HG02981 (cell line): Measurements from ENCODE around the gene PLD4.
"Not testable (repeated sequence)": the region's sequence is repeated elsewhere in the genome, so short reads cannot be mapped to it uniquely, and the experiment has no call there.

Source experiments
- ATAC-seq: cut with Tn5 transposase; IDR thresholded peaks from one replicate; pipeline ENCODE4 v1.9.1; 2021; ENCODE audit warnings: mild to moderate bottlenecking, moderate library complexity; ENCODE audit not compliant: unreplicated experiment

The PLD4 gene

GRCh38 chr14:104924421-104925213 is at the start of gene PLD4:
PLD4 (plus strand) TSS chr14:104924879; CDS start chr14:104927141, 2,262 bp downstream.
- no peak for ATAC-seq

- ATAC-seq: no peak
These were observed 49.3 kb upstream of the PLD4 start for GRCh38 chr14:104875412-104875751.

GRCh38 chr14:104875811-104876210 is 48.9 kb upstream of the PLD4 start:
- no peak for ATAC-seq

- ATAC-seq: no peak
These were observed 48.4 kb upstream of the PLD4 start for GRCh38 chr14:104876251-104876699.

- ATAC-seq: no peak
These were observed 47.4 kb upstream of the PLD4 start for GRCh38 chr14:104877066-104877805.

GRCh38 chr14:104877806-104878550 is 46.7 kb upstream of the PLD4 start:
- no peak for ATAC-seq

- no peak for ATAC-seq
These were observed 46.1 kb upstream of the PLD4 start for GRCh38 chr14:104878582-104878981.

GRCh38 chr14:104879201-104879982 is 45.3 kb upstream of the PLD4 start:
- ATAC-seq: no peak

- no peak for ATAC-seq
These were observed 44.6 kb upstream of the PLD4 start for GRCh38 chr14:104879983-104880565.

- ATAC-seq: no peak
These were observed 44.0 kb upstream of the PLD4 start for GRCh38 chr14:104880584-104881210.

GRCh38 chr14:104881369-104881979 is 43.2 kb upstream of the PLD4 start:
- no peak for ATAC-seq

- ATAC-seq: no peak
These were observed 42.2 kb upstream of the PLD4 start for GRCh38 chr14:104882325-104882973.

GRCh38 chr14:104882991-104883660 is 41.6 kb upstream of the PLD4 start:
- ATAC-seq: no peak

GRCh38 chr14:104883681-104884361 is 40.9 kb upstream of the PLD4 start:
- no peak for ATAC-seq

GRCh38 chr14:104884381-104884780 is 40.3 kb upstream of the PLD4 start:
- ATAC-seq: not testable (repeated sequence)

GRCh38 chr14:104885031-104885972 is 39.4 kb upstream of the PLD4 start:
- ATAC-seq: no peak
